H9 (cell line): ENCODE results near the gene ZSWIM9. TPM values are rescaled to one million over a fixed set of nuclear protein-coding genes. Genes with fewer than 3 reads are reported as not detected.

ENCODE experiments used
- DNase-seq: peaks from one replicate; pipeline ENCODE4 v3.0.0-alpha.2; 2017
- H2AFZ ChIP-seq: one replicate; pipeline ENCODE4 v1.6.1; 2013; ENCODE audit warnings: mild to moderate bottlenecking, low read length, control low read depth, moderate library complexity
- H2AK5ac ChIP-seq: 2 replicates; pipeline ENCODE4 v1.6.1; 2013; ENCODE audit warnings: low read length, control low read depth, mixed read lengths; ENCODE audit not compliant: insufficient read length
- H2BK120ac ChIP-seq: one replicate; pipeline ENCODE4 v1.6.1; 2013; ENCODE audit warnings: low read depth, mild to moderate bottlenecking, low read length, control low read depth, inconsistent platforms; ENCODE audit not compliant: poor library complexity, severe bottlenecking
- H2BK12ac ChIP-seq: 2 replicates; pipeline ENCODE4 v1.6.1; 2013; ENCODE audit warnings: low read length, control low read depth, mixed read lengths, low read depth; ENCODE audit not compliant: insufficient read length
- H2BK15ac ChIP-seq: 2 replicates; pipeline ENCODE4 v1.6.1; 2013; ENCODE audit warnings: low read depth, low read length, control low read depth
- H2BK20ac ChIP-seq: one replicate; pipeline ENCODE4 v1.6.1; 2013; ENCODE audit warnings: low read depth, mild to moderate bottlenecking, low read length, control low read depth, inconsistent platforms; ENCODE audit not compliant: poor library complexity, severe bottlenecking
- H2BK5ac ChIP-seq: 2 replicates; pipeline ENCODE4 v1.6.1; 2013; ENCODE audit warnings: low read length, control low read depth, mixed read lengths; ENCODE audit not compliant: insufficient read length
- H3K14ac ChIP-seq: 2 replicates; pipeline ENCODE4 v1.6.1; 2013; ENCODE audit warnings: low read length, control low read depth; ENCODE audit not compliant: insufficient read depth
- H3K18ac ChIP-seq: 2 replicates; pipeline ENCODE4 v1.6.1; 2013; ENCODE audit warnings: low read depth, mild to moderate bottlenecking, mixed read lengths, low read length, control low read depth; ENCODE audit not compliant: insufficient read length
- H3K23ac ChIP-seq: 2 replicates; pipeline ENCODE4 v1.6.1; 2013; ENCODE audit warnings: low read length, control low read depth, mixed read lengths, low read depth; ENCODE audit not compliant: insufficient read length
- H3K23me2 ChIP-seq: 2 replicates; pipeline ENCODE4 v1.6.1; 2013; ENCODE audit warnings: low read depth, mild to moderate bottlenecking, mixed read lengths, low read length, control low read depth; ENCODE audit not compliant: insufficient read length, poor library complexity, severe bottlenecking
- H3K27ac ChIP-seq: 2 replicates; pipeline ENCODE4 v1.5.1; 2013; ENCODE audit warnings: low read length, control low read depth, mixed read lengths, low read depth; ENCODE audit not compliant: insufficient read length
- H3K27me3 ChIP-seq: 2 replicates; pipeline ENCODE4 v1.6.1; 2013; ENCODE audit warnings: low read length, control low read depth, inconsistent platforms; ENCODE audit not compliant: insufficient read depth
- H3K4ac ChIP-seq: 2 replicates; pipeline ENCODE4 v1.6.1; 2013; ENCODE audit warnings: low read depth, mild to moderate bottlenecking, control low read depth, inconsistent platforms, low read length, moderate library complexity
- H3K4me1 ChIP-seq: 2 replicates; pipeline ENCODE4 v1.6.1; 2013; ENCODE audit warnings: low read length, control low read depth, inconsistent platforms; ENCODE audit not compliant: insufficient read depth
- H3K4me2 ChIP-seq: 2 replicates; pipeline ENCODE4 v1.6.1; 2013; ENCODE audit warnings: low read length, control low read depth, mixed read lengths; ENCODE audit not compliant: insufficient read length, insufficient read depth
- H3K56ac ChIP-seq: 2 replicates; pipeline ENCODE4 v1.6.1; 2013; ENCODE audit warnings: low read depth, mild to moderate bottlenecking, mixed read lengths, low read length, control low read depth; ENCODE audit not compliant: insufficient read length
- H3K79me1 ChIP-seq: 2 replicates; pipeline ENCODE4 v1.6.1; 2013; ENCODE audit warnings: low read depth, mild to moderate bottlenecking, moderate library complexity, low read length, control low read depth, inconsistent platforms; ENCODE audit not compliant: insufficient read depth, poor library complexity, severe bottlenecking
- H3K79me2 ChIP-seq: 2 replicates; pipeline ENCODE4 v1.6.1; 2013; ENCODE audit warnings: low read length, control low read depth, inconsistent platforms; ENCODE audit not compliant: insufficient read depth
- H3K9ac ChIP-seq: 2 replicates; pipeline ENCODE4 v1.6.1; 2013; ENCODE audit warnings: low read length, control low read depth, mixed read lengths; ENCODE audit not compliant: insufficient read length; ENCODE audit errors: extremely low read depth
- H3K9me3 ChIP-seq: one replicate; pipeline ENCODE4 v1.6.1; 2013; ENCODE audit warnings: low read depth, low read length, inconsistent platforms; ENCODE audit not compliant: control insufficient read depth
- H3T11ph ChIP-seq: one replicate; pipeline ENCODE4 v1.6.1; 2013; ENCODE audit warnings: mild to moderate bottlenecking, low read length, control low read depth, inconsistent platforms
- H4K20me1 ChIP-seq: one replicate; pipeline ENCODE4 v1.6.1; 2013; ENCODE audit not compliant: control insufficient read depth, insufficient read length, insufficient read depth
- H4K5ac ChIP-seq: 2 replicates; pipeline ENCODE4 v1.6.1; 2013; ENCODE audit warnings: low read depth, mild to moderate bottlenecking, mixed read lengths, low read length, control low read depth; ENCODE audit not compliant: insufficient read length
- H4K8ac ChIP-seq: replicated peaks from 2 replicates; pipeline ENCODE4 v1.6.1; 2013; ENCODE audit warnings: low read length, control low read depth, mixed read lengths, low read depth; ENCODE audit not compliant: insufficient read length
- H4K91ac ChIP-seq: 2 replicates; pipeline ENCODE4 v1.6.1; 2013; ENCODE audit warnings: low read depth, mild to moderate bottlenecking, moderate library complexity, mixed read lengths, low read length, control low read depth; ENCODE audit not compliant: insufficient read length
- H3K27ac Mint-ChIP-seq, 3 experiments: 2 replicates in 2 of 3; 3 replicates in 1 of 3; pipeline ENCODE4 v1.8.0; 2020 to 2021; ENCODE audit warnings: mixed read lengths in 3 of 3, mild to moderate bottlenecking in 1 of 3, moderate library complexity in 1 of 3
- H3K27me3 Mint-ChIP-seq: 2 replicates; pipeline ENCODE4 v1.8.0; 2021; ENCODE audit warnings: low read depth, mild to moderate bottlenecking, moderate library complexity, mixed read lengths
- H3K36me3 Mint-ChIP-seq, 3 experiments: 2 replicates in 2 of 3; 3 replicates in 1 of 3; pipeline ENCODE4 v1.8.0; 2020 to 2021; ENCODE audit warnings: low read depth in 3 of 3, mixed read lengths in 3 of 3; ENCODE audit not compliant: insufficient read depth in 1 of 3
- H3K4me1 Mint-ChIP-seq, 2 experiments: 2 replicates each; pipeline ENCODE4 v1.8.0; 2020; ENCODE audit warnings: mixed read lengths in 2 of 2
- H3K4me3 Mint-ChIP-seq, 2 experiments: 2 replicates in 1 of 2; 3 replicates in 1 of 2; pipeline ENCODE4 v1.8.0; 2020 to 2021; ENCODE audit warnings: mild to moderate bottlenecking in 2 of 2, mixed read lengths in 2 of 2, moderate library complexity in 1 of 2
- H3K9me3 Mint-ChIP-seq, 2 experiments: 2 replicates in 1 of 2; 3 replicates in 1 of 2; pipeline ENCODE4 v1.8.0; 2020; ENCODE audit warnings: mild to moderate bottlenecking in 2 of 2, mixed read lengths in 2 of 2, moderate library complexity in 1 of 2
- WGBS: extraction: QIAGEN DNeasy Blood & Tissue Kit; methylation state at CpG from one replicate; pipeline ENCODE4 v1.1.7; 2013; ENCODE audit warnings: missing lambda C conversion rate, low lambda C conversion rate, mixed read lengths; ENCODE audit not compliant: insufficient read length; ENCODE audit errors: extremely low coverage; 5-methylcytosine and 5-hydroxymethylcytosine counted together
- total RNA-seq: library from RNA; stranded (reverse); gene quantifications from 2 replicates; pipeline ENCODE4 v1.2.1, GENCODE V29; 2021
- TF ChIP-seq, protein P1 (sequence below): fragments of 200-600 bp; sonication (generic); conservative IDR thresholded peaks from 3 replicates; pipeline ENCODE4 v1.8.0; 2021; ENCODE audit warnings: antibody characterized with exemption, mild to moderate bottlenecking

The ZSWIM9 gene
- total RNA-seq, 1 experiment from 2014 or later = 8.9 TPM

DNA sequence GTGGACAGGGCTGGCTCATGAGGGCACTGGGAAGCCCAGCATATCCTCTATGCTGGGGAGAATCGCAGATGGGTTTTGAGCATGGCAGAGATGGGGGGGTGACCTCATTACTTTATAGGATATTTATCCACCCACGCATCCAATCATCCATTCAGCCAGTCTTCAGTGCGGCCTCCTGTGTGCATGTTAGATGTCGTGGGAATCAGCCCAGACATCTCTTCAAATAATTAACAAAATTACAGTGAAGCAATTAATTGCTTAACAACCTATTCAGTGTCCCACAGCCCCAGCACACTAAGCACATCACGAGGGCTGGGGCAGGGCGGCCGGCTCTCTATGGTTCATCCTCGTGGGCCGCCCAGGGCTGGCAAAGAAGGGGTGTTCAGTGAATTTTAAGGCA lies 21.9 kb upstream of the ZSWIM9 start:
- H2BK12ac ChIP-seq = no peak overlapping the region
- H2BK5ac ChIP-seq = no peak overlapping the region
- Mint-ChIP-seq H3K9me3 (no peaks in the 10 kb centered on the region), H3K4me1 (no peaks in the 10 kb centered on the region), H3K4me3 (no peak overlapping the region), H3K27me3 (no peaks in the 10 kb centered on the region), H3K36me3 (peaks cover 14 to 84% (median 80%) of the 10 kb centered on the region in 3 experiments; a peak in 6 of 7 replicates), H3K27ac (peak overlapping the region in 1 of 3 experiments; percentile 76; a peak in 1 of 7 replicates)
- H2BK120ac ChIP-seq = no peak overlapping the region
- H3K14ac ChIP-seq = no peak overlapping the region
- no peak overlapping the region for H3K18ac ChIP-seq
- no peaks in the 10 kb centered on the region for H3K27me3 ChIP-seq
- no peaks in the 10 kb centered on the region for H3K9me3 ChIP-seq
- no peak overlapping the region for H3K23ac ChIP-seq
- WGBS = no CpG with 5 or more reads among the region's 9 CpGs
- H4K8ac ChIP-seq = no peak overlapping the region
- no peaks in the 10 kb centered on the region for H3K4me1 ChIP-seq
- no peak overlapping the region for H2AK5ac ChIP-seq
- H4K20me1 ChIP-seq = no peaks in the 10 kb centered on the region
- no peak overlapping the region for H3K9ac ChIP-seq
- H3K56ac ChIP-seq = no peak overlapping the region
- H2BK20ac ChIP-seq = no peak overlapping the region
- no peak overlapping the region for H3K27ac ChIP-seq
- no peaks in the 10 kb centered on the region for H3K79me1 ChIP-seq
- H4K5ac ChIP-seq = no peak overlapping the region
- no peak for DNase-seq
- H3K4me2 ChIP-seq = no peak overlapping the region
- no peak overlapping the region for H2BK15ac ChIP-seq
- no peak overlapping the region for H3T11ph ChIP-seq
- TF ChIP-seq, protein P1, sequence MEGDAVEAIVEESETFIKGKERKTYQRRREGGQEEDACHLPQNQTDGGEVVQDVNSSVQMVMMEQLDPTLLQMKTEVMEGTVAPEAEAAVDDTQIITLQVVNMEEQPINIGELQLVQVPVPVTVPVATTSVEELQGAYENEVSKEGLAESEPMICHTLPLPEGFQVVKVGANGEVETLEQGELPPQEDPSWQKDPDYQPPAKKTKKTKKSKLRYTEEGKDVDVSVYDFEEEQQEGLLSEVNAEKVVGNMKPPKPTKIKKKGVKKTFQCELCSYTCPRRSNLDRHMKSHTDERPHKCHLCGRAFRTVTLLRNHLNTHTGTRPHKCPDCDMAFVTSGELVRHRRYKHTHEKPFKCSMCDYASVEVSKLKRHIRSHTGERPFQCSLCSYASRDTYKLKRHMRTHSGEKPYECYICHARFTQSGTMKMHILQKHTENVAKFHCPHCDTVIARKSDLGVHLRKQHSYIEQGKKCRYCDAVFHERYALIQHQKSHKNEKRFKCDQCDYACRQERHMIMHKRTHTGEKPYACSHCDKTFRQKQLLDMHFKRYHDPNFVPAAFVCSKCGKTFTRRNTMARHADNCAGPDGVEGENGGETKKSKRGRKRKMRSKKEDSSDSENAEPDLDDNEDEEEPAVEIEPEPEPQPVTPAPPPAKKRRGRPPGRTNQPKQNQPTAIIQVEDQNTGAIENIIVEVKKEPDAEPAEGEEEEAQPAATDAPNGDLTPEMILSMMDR = no peak
- H4K91ac ChIP-seq = no peak overlapping the region
- H3K23me2 ChIP-seq = no peaks in the 10 kb centered on the region
- no peaks in the 10 kb centered on the region for H3K79me2 ChIP-seq
- H3K4ac ChIP-seq = no peak overlapping the region
- H2AFZ ChIP-seq = no peak overlapping the region
